ENCODE results near the gene EPS8L1. TPM values are rescaled to one million over a fixed set of nuclear protein-coding genes. Genes with fewer than 3 reads are reported as not detected.

EPS8L1 gene
- total RNA-seq, 1 experiment from 2014 or later = 62.1 TPM

GRCh38 chr19:55115446-55116065, 39.9 kb downstream of the EPS8L1 start (continued):
- TF ChIP-seq, protein P1, sequence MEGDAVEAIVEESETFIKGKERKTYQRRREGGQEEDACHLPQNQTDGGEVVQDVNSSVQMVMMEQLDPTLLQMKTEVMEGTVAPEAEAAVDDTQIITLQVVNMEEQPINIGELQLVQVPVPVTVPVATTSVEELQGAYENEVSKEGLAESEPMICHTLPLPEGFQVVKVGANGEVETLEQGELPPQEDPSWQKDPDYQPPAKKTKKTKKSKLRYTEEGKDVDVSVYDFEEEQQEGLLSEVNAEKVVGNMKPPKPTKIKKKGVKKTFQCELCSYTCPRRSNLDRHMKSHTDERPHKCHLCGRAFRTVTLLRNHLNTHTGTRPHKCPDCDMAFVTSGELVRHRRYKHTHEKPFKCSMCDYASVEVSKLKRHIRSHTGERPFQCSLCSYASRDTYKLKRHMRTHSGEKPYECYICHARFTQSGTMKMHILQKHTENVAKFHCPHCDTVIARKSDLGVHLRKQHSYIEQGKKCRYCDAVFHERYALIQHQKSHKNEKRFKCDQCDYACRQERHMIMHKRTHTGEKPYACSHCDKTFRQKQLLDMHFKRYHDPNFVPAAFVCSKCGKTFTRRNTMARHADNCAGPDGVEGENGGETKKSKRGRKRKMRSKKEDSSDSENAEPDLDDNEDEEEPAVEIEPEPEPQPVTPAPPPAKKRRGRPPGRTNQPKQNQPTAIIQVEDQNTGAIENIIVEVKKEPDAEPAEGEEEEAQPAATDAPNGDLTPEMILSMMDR (IDR thresholded peaks at IDR 0.05 in 2 of 3, conservative IDR thresholded peaks at IDR 0.05 in 1 of 3; ENCODE audit: borderline replicate concordance in 1 of 3, insufficient read depth in 1 of 3, low read depth in 2 of 3, low read length in 2 of 3) = no peak
- TF ChIP-seq ATF3 (IDR thresholded peaks at IDR 0.05) (no peak), ELF1 (IDR thresholded peaks at IDR 0.05; ENCODE audit: borderline replicate concordance, low read depth) (no peak)

- Histone ChIP-seq H3K79me2 (ENCODE audit: insufficient read depth, low read length) (peaks cover 56% of the 10 kb centered on the region), H3K9me3 (ENCODE audit: control insufficient read depth in 1 of 2, insufficient read depth in 1 of 2, low read depth in 1 of 2, low read length in 2 of 2) (no peaks in the 10 kb centered on the region), H2AFZ (ENCODE audit: low read depth, low read length, poor library complexity, severe bottlenecking) (no peak overlapping the region), H3K36me3 (ENCODE audit: control insufficient read depth in 1 of 2, insufficient read depth in 2 of 2, low read length in 2 of 2) (no peaks in the 10 kb centered on the region; a peak in 2 of 4 replicates), H3K4me2 (ENCODE audit: low read length) (peak overlapping the region; percentile 87), H3K27me3 (ENCODE audit: insufficient read depth, low read length) (no peaks in the 10 kb centered on the region), H3K9me2 (ENCODE audit: insufficient read depth) (no peaks in the 10 kb centered on the region), H3K4me1 (ENCODE audit: control insufficient read depth in 1 of 2, insufficient read depth in 2 of 2, low read length in 2 of 2) (peaks cover 12 to 27% of the 10 kb centered on the region in 2 experiments), H3K27ac (ENCODE audit: low read depth, low read length) (peak overlapping the region; percentile 90), H3K9ac (ENCODE audit: low read length) (peak overlapping the region; percentile 95), H4K20me1 (ENCODE audit: insufficient read depth) (no peaks in the 10 kb centered on the region), H3K4me3 (replicated peaks in 1 of 2; ENCODE audit: low read depth in 1 of 2, low read length in 2 of 2) (peak overlapping the region; percentile 84 to 99)
- intact Hi-C loops (cut with micrococcal nuclease) = loop anchor here (2.0 kb wide), 1 partner anchor 36 kb away; no protein-coding TSS in a partner anchor
- POLR2A ChIA-PET = interaction anchor here (2.1 kb wide), 1 partner anchor 30 kb away, joined by 10 read pairs; no protein-coding TSS in a partner anchor
- DNase-seq (ENCODE audit: low read depth, low spot score) = no peak
- no TSS peak for BruUV-seq (replicated peaks)
- peak; percentile 37 for ATAC-seq
- CTCF ChIA-PET = interaction anchor here (1.4 kb wide), 1 partner anchor 50 kb away, joined by 4 read pairs; the partner anchor contains the start of gene DNAAF3
- RAD21 ChIA-PET (ENCODE audit: low non-redundant PET in 1 of 2, low total read pairs in 2 of 2, uncharacterized antibody in 2 of 2, unreplicated experiment in 2 of 2) = no interaction called here
- no peak for TF ChIP-seq SP1 (IDR thresholded peaks at IDR 0.05; ENCODE audit: low read depth)
- TF ChIP-seq ZFX (IDR thresholded peaks at IDR 0.05) = no peak
- TF ChIP-seq JUND (IDR thresholded peaks at IDR 0.05) = no peak
- no peak for TF ChIP-seq TCF7L2 (IDR thresholded peaks at IDR 0.05; ENCODE audit: borderline replicate concordance, extremely low read depth, insufficient read depth, insufficient read length)
- no peak for TF ChIP-seq ZBTB33 (IDR thresholded peaks at IDR 0.05; ENCODE audit: extremely low read depth, insufficient replicate concordance, low read length)
- TF ChIP-seq FOSL1 (IDR thresholded peaks at IDR 0.05; ENCODE audit: low read depth) = no peak
- TF ChIP-seq ATF3 (IDR thresholded peaks at IDR 0.05) = no peak
- TF ChIP-seq, protein P1 (IDR thresholded peaks at IDR 0.05 in 2 of 3, conservative IDR thresholded peaks at IDR 0.05 in 1 of 3; ENCODE audit: borderline replicate concordance in 1 of 3, insufficient read depth in 1 of 3, low read depth in 2 of 3, low read length in 2 of 3) = no peak
- TF ChIP-seq ZNF274 (IDR thresholded peaks at IDR 0.05; ENCODE audit: low read depth, low read length) = no peak
Measured at GRCh38 chr19:55116232-55116858, 40.7 kb downstream of the EPS8L1 start.

Data from HCT116 (cell line).